ENCODE data around the gene PRKAG1.

Gene PRKAG1

DNA sequence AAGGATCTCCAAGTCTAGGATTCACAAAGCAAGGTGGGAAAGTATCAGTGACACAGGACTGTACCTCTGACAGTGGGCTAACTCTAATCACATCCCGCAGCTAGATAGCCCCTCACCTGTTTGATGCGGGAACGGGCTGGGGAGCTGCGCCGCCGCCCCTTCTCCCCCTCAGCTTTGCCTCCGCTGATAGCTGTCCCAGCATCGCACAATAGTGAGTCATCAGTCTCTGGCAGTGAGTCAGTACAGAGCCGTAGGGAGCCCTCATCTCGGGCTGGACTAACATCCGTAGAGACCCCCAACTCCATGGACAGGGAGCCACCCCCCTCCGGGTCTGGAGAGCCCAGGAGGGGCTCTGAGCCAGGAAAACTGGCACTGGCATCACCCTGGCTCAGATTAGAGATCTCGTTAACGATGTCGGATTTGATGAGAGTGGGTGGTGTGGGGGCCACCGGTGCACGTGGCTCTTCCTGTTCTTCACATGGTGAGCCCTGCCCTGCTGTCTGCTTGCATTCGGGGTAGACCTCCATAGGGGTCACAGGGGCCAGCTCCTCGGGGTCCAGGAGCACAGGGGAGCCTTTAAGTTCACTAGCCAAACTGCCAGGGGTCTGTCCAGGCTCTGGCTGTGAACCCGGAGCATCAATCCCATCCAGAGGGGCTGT is 31.1 kb upstream of the PRKAG1 start:
- no peak for DNase-seq

DNA sequence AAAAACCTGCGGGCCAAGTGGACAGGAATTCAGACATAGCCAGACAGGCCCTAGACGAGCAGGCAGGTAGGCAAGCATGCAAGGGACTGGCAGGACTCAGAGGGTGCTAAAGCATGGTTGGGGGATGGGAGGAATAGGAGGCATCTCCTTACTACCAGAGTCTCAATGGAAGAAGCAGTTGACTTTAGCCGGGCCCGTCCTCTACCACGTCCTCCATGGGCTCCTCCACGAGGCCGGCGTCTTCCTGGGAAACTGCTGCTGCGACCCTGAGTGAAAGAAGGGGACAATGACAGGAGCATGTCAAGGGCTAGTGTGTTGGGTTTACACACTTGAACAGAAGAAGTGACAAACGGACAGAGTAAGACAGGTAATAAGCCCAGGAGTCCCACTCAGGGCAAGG is 30.4 kb upstream of the PRKAG1 start:
- DNase-seq: no peak

DNA sequence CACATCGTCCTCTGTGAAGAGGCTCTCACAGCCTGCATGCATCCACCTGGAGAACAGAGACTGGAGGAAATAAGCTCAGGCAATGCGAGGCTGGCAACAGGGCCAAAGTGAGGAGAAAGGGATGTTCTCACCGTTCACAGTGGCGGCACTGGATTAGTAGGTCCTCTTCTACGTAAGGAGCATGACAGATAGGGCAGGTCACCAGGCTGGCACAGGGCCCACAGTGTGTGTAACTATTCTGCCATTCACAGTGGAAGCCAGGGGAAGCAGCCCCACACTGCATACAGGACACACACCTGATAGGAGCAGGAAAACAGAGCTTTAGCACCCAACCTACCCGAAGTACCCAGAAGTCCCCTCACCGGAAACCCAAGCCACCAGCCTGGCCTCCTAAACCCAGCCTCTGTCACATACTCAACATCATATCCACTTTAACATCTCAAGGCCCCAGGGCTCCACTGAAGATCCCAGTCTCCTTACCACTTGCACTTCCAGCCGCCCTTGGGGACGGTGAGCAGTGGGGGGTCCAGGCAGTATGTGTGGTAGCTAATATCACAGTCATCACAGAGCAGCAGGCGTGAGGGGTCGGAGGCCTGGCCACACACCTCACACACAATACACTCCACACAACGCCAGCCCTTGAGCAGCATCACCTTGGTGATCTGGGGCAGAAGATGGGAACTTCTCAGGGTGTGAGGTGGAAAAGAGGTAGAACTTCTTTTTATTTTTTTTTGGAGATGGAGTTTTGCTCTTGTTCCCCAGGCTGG is 27.7 kb upstream of the PRKAG1 start:
- no peak for DNase-seq

DNA sequence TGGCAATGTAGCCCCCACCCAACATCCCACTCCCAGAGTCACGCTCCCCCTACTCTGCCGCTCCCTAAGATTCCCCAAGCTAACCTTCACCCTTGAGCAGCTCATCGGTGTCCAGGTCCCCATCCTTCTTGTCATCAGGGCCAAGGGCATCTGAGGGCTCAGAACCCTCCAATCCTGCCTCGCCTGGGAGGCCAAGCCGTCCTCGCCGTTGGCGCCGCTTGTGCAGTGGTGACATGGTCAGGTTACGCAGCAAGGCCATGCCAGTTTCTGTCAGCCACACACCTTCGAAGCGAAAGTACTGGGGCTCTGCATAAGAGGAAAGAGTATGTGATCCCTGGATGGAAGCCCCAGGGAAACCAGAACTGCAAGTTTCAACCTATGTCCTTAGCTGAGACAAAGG is 26.1 kb upstream of the PRKAG1 start:
- no peak for DNase-seq

DNA sequence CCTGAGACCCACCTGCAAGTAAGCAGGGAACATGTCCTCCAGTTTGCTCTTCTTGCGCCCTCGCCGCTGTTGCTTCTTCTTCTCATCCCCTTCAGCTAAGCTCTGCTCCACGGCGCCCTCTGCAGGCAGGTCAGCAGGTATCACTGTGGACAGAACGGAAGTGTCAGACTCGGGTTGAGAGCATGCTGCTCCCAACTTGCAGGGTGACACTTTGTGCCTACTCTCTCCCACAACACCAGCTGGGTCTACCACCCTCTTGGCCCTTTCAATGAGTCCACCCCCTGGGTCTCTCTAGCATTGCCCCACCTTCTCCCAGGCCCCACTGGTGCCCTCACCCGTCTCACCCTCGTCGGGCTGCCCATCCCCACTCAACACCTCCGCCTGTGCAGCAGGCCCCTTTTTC is 25.3 kb upstream of the PRKAG1 start:
- peak; percentile 37 for DNase-seq

DNA sequence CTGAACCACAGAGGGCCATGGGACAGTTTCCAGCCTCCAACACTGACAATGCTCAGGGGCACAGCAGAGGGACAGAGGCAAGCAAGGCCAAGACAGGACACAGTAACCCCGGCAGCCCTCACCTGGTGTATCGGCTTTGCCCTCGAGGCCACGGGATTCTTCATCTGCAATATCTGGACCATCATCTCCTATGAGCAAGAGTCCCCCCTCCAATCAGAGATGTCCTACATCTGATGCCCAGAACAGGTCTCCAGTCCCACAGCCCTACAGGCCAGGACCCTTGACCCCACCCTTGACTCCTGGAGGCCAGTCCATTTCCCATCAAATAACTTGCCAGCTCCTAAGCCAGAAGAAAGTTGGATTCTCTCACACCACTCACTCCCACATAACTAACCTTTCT is 24.7 kb upstream of the PRKAG1 start:
- DNase-seq: no peak

DNA sequence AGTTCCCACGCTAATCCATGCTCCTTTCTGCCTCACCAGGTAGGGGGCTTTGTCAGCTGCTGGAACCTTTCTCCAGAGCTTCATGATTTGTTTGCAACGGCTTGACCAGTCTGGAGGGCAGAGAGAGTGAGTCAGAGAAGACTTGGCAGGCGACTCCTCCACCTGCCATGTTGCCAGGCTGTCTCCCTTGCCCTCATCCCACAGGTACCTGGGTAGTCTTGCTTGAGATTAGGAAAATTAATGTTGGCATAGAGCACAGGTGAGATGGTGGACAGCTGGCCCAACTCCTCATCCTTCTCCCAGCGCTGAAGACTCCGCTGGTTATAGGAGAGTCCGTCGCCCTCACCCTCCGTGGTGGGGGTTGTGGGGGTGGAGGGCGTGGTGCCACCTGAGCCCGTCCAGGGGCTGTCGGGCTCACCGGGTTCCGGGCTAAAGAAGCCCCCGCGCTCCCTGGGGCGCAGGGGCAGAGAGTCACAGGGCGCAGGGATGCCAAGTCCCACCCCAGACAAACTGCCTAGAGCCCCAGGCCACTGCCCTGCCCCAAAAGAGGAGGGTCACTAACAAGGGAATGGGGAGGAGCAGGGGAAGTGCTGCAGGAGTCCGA is 23.4 kb upstream of the PRKAG1 start:
- DNase-seq: no peak

DNA sequence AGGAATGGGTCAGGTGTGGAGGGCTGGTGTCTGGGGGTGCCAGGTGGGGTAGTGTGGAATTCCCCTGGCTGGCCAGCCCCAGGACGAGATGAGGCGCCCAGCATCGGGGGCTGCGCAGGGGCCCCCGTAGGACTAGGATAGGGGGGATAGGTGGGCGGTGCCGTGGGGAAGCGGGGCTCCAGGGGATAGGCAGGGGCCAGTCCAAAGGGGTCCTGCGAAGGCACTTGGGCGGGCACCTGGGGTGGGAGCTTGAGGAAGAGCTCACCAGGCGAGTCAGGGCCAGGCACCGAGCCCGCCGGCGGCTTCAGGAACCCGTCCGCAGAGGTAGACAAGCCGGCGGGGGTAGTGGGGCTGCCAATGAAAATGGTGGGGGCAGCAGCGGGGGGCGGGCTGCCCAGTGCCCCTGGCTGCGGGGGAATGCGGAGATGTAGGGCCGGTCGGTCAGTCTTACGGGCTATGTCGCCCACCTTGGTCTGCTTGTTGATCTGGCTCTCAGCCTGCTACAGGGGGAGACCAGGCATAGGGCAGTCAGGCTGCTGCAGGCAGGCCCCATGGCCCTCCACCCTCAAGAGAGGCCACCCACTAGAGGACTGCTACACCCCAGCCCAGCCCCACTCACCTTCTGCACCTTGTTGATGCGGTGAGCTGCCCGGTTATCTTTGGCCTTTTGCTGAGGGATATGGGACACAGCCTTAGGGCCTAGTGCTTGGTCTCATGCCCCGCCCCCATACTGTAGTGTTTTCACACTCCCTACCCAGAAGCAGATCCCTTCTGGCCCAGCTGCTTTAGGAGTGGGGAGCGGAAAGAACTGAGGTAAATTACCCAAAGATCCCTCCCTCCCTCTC is 22.7 kb upstream of the PRKAG1 start:
- no peak for DNase-seq

DNA sequence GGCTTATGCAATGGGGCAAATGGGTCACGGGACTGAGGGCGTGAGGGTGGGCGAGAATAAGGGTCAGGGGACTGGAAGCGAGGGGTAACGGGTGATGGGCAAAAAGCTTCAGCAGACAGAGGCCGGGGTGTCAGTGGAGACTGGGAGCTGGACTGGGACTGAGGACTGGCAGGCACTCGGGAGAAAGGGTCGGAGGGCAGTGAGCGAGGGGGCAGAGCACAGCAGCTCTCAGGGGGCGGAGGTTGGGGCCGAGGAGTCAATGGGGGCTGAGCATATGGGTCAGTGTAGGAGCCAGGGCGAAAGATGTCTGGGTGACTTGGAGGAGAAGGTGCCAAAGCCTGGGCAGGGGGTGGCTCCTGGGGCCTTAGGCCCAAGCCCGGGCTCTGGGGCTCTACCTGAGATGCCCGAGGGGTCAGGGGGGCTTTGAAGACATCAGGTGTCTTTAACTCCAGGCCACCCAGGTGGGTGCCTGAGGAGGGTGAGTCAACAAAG is 21.8 kb upstream of the PRKAG1 start:
- no peak for DNase-seq

DNA sequence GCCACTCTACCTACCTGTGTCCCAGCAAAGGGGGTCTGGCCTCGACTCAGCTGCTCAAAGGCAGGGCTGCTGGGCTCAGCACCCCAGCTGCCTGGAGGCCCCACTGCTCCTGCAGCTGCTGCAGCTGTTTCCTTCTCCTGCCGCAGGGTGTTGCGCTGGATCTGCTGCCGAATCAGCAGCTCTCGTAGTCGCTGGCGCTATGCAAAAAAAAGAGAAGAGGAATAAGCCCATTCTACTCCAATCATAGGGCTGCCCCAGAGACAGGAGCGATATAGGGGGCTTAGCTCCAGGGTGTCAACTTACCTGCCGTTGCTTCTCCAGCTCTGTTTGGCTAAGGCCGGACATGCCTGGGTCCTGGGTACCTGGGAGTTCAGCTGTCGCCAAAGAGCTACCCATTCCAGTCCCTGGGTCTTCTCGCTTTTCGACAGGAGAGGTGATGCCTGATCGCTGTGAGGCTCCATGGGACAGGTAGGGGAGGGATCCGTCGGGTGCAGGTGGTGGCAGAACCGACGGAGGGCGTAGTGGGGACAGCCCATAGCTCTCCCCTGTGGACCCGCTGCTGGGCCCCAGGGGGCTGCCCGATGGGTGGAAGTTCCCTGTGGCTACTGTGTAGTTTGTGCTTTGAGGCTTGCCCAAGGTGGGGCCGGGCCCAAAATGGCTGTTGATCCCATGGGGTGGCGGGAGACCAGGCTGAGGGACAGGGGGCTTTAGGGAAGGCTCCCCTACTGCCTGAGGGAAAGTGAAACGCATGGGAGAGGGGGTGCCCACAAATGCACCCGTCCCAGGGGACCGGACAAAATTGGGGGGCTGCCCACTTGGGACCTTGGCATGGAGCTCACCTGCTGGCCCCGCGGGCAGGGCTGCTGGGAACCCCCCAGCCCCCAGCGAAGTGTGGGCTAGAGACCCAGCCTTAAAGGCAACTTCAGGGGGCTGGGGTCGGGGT is 21.1 kb upstream of the PRKAG1 start:
- DNase-seq: no peak

DNA sequence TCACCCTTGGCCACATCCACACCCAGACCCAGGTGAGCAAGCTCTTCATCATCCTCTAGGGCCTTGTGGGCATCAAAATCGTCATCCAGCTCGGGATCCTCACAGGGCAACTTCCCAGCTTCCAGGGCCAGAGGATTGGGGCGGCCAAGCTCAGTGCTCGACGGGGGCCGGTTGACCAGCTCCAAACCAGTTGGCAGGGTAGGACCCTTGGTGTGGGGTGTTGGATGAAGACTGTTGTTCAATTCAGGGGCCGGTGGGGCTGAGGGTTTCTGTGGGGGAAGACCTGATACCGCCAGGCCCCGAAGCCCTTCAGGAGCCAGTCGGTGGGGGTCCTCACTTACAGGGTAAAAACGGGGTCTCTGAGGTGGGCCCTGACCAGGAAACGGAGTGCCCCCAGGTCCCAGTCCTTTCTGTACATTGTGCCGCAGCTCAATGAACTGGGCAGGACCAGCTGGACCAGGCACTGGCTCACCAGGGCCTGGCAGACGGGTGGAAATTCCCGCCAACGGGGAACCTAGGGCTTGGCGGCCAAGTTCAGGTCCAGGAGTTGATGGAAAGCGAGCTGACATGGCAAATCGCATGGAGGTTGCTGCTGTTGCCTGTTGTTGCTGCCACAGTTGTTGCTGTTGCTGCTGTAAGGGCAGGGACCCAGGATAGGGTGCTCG is 19.8 kb upstream of the PRKAG1 start:
- DNase-seq: no peak

DNA sequence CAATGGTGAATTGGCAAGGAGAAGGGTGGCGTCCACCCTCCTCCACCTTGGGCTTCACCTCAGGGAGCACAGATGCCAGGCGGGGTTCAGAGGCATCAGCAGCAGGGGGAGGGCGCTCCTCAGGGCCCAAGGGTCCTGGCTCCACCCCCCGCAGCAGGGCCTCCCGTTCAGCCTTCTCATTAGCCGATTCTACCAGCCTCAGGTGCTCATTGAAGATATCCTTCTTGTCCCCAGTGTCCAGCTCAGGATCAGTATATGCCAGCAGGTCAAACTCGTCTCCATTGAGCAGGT is 19.3 kb upstream of the PRKAG1 start:
- DNase-seq: no peak

DNA sequence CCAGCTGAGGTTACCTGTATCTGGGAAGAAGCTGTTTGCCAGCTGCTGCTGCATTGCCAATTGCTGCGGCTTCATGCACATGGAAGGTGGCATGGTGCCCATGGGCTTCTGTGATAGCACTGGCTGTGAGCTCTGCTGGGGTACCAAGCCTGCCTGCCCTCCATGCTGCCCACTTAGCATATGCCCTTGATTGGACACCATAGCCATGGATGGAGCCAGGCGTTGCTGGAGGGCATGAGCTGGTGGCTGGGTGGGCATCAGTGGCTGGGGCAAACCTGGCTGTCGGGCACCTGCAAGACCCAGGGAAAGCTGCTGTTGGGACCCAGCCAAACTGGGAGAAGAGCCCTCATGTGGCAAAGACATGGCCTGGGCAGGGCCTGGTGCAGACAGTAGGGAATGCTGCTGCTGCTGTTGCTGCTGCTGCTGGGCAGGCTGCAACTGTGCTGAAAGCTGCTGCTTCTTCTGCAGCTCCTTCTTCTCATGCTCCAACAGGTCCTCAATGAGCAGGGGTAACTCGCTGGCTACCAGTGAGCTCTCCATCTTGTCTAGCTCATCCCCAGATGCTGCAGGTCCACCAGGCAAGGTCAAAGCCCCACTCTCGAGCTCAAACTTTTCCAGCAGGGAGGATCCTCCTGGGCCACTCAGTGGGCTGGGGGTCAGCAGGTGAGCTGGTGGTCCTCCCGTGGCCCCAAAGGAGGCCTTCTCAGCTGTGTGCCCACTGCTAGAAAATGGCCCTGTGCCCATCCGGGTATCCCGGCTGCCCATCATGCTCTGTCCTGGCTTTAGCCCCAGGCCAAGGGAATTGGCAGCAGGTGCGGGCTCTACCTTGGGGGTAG is 18.8 kb upstream of the PRKAG1 start:
- DNase-seq: no peak

DNA sequence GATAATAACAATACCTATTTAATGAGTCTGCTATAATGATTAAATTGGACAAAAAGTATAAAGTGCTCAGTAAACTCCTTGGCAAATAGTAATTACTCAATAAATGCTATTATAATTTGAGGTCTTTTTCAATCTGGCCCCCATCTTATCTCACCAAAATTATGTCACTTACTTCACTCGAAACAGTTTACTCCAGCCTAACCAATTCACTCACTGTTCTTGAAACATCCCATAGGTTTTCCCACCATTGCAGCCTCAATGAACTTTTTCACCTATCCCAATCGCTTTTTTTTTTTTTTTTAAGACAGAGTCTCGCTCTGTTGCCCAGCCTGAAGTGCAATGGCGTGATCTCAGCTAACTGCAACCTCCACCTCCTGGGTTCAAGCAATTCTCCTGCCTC is 17.5 kb upstream of the PRKAG1 start:
- no peak for DNase-seq

DNA sequence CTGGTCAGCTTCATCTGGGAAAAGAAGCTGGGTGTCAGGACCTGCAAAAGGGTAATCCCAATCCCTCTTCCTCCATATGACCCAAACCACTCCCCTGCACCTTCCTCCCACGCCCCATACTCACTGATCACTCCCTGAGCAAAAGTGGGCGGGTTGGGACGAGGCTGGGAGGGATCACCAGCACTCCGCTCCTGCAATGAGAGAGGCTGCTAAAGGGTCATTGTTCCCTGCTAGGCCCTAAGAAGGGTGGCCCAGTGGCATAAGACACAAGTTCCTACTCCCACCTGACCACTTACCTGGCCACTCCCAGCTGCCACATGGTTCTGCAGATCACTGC is 15.7 kb upstream of the PRKAG1 start:
- DNase-seq: no peak

DNA sequence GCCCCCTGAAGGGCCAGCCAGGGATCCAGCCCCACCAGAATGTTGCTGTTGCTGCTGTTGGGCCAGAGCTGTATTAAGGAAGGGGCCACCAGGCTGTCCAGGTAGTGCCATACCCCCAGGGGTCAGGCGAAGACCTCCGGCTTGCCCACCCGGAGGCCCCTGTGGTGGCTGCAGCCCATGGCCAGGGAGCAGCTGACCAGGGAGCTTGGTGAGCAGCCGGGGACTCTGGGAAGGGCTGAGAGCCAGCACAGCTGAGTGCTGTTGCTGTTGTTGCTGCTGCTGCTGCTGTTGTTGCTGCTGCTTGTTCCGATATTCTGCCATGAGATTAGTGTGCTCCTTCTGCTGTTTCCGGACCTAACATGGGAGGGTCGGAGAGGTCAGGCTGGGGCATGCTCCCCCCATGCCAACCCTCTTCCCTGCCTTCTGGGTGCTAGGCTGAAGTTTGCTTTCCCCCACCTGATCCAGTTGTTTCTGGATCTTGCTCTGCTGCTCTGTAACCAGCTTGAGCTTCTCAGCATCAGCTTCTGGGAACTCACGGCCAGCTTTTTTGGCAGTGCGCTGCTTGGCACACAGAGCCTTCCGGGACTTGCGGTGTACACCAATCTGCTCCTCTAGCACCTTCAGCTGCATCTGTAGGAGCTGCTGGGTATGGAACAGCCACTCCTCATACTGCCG is 15.2 kb upstream of the PRKAG1 start:
- peak; percentile 37 for DNase-seq

DNA sequence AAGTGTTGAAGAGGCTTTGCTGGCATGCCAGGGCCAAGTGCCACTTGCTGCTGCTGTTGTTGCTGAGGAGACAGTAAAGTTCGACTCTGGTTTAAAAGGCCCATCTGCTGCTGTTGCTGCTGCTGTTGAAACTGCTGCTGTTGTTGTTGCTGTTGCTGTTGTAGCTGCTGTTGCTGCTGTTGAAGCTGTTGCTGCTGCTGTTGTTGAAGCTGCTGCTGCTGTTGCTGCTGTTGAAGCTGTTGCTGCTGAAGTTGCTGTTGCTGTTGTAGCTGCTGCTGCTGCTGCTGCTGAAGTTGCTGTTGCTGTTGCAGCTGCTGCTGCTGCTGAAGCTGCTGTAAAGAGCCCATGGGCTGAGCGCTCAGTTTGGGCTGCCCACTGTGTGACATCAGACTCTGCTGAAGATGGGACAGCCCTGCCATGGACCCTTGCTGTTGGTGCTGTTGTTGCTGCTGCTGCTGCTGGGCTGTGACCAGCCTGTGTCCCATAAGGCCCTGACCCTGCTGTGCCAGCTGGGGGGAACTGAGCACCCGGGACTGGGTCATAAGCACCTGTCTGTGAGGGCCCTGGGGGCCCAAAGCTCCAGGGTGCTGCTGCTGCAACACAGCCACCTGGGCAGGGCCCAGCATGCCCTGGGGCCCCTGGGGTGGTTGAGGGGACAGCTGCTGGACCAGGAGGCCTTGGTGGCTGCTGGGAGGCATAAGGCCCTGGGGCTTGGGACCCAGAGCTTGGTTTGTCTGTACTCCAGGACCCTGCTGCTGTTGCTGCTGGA is 14.3 kb upstream of the PRKAG1 start:
- DNase-seq: no peak

DNA sequence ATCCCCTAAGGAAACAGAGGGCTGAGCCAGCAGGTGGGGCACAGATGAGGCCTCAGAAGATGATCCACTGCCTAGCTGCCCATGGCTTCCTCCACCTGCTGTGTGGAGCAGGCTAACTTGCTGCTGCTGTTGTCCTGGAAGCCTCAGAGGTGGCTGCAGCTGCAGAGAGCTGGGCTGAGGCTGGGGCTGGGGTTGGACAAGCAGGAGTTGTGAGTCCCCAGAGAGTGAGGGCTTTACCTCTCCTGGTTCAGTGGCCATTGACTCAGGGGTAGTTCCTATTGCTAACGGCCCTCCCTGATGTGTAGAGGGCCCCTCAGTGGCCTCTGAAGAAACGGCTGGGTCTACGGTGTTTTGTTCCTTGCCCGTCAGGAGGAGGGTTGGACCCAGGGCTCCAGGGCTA is 13.7 kb upstream of the PRKAG1 start:
- DNase-seq: no peak

DNA sequence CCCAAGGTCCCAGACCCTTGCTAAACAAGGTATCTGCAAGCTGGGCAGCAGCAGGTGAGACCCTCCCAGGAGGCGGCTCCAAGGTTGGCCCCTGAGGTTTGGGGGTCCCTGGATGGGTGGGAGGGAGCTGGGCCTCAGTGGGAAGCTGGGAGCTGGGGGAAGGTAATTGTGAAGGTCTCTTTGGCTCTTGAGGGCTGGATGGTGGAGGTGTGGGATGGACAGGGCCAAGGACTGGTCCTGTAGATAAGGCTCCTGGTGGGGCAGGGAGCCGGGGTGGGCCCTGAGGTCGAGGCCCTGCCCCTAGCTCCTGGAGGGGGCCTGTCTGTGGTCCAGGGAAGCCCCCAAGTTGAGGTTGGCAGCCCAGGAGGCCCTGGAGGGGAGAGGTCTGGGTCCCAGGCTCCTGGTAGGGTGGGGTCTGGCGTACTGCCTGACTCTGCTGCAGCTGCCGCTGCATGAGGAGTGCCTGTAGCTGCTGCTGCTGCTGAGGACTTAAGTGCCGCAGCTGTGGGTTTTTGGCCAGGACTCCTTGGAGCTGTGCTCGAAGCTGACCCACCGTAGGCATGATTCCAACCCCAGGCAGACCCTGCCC is 13.1 kb upstream of the PRKAG1 start:
- no peak for DNase-seq

Measured in midbrain (tissue), 1 donor.